Sigmoid colon (tissue), 4 donors: ENCODE measurements around the gene EFHD2.

Experiments
- CTCF ChIP-seq, 4 experiments: fragments of 450-650 bp in 3 of 4; fragments of 200-600 bp in 1 of 4; IDR thresholded peaks; one replicate each; pipeline ENCODE4 v1.5.1; 2016 to 2019; ENCODE audit warnings: antibody characterized with exemption in 4 of 4, mild to moderate bottlenecking in 3 of 4, moderate library complexity in 2 of 4
- EP300 ChIP-seq, 4 donors: sonication (generic); formaldehyde crosslinking; IDR thresholded peaks; one replicate each; pipeline ENCODE4 v1.6.1; 2017; ENCODE audit warnings: antibody characterized with exemption in 4 of 4
- POLR2A ChIP-seq, 2 donors: fragments of 450-650 bp; IDR thresholded peaks; one replicate each; pipeline ENCODE4 v1.6.1; 2016; ENCODE audit warnings: antibody characterized with exemption in 2 of 2, mild to moderate bottlenecking in 2 of 2, moderate library complexity in 2 of 2

GRCh38 chr1:15412843-15413242 lies 3.2 kb downstream of the EFHD2 start:
- TF ChIP-seq CTCF (IDR thresholded peaks at IDR 0.05) (no peak), POLR2A (IDR thresholded peaks at IDR 0.05) (no peak), EP300 (IDR thresholded peaks at IDR 0.05) (no peak)
